Right atrium auricular region (tissue), 2 donors: ENCODE data around the gene FNDC10. TPM values are rescaled to one million over a fixed set of nuclear protein-coding genes. Genes with fewer than 3 reads are reported as not detected.

Experiments
- DNase-seq: peaks from one replicate; pipeline ENCODE4 v3.0.0-alpha.2; 2019; ENCODE audit warnings: low spot score
- H3K27ac ChIP-seq, 2 donors: fragments of 200-600 bp; sonication (generic); 1 replicate in 1 of 2; 2 replicates in 1 of 2; pipeline ENCODE4 v1.5.1; 2016 to 2019
- H3K27me3 ChIP-seq, 2 donors: fragments of 200-600 bp; sonication (generic); one replicate each; pipeline versions ENCODE4 v1.5.1 to v1.6.0; 2017 to 2019
- H3K36me3 ChIP-seq: fragments of 200-600 bp; sonication (generic); one replicate; pipeline ENCODE4 v1.5.1; 2016
- H3K4me1 ChIP-seq, 2 donors: fragments of 200-600 bp; sonication (generic); one replicate each; pipeline versions ENCODE4 v1.5.1 to v1.6.0; 2017 to 2019
- H3K4me3 ChIP-seq, 2 donors: fragments of 200-600 bp; sonication (generic); 1 replicate in 1 of 2; 2 replicates in 1 of 2; pipeline ENCODE4 v1.5.1; 2017 to 2019; ENCODE audit warnings: mild to moderate bottlenecking in 1 of 2, moderate library complexity in 1 of 2
- H3K9me3 ChIP-seq, 2 donors: fragments of 200-600 bp; sonication (generic); one replicate each; pipeline ENCODE4 v1.5.1; 2019
- CTCF ChIP-seq, 2 donors: fragments of 200-600 bp; sonication (generic); IDR thresholded peaks; one replicate each; pipeline ENCODE4 v1.5.1; 2019; ENCODE audit warnings: antibody characterized with exemption in 2 of 2
- total RNA-seq, 2 donors: library from RNA; depleted of rRNA; stranded (reverse); fragments of >200 nt; gene quantifications; one replicate each; pipeline ENCODE4 v1.1.0, GENCODE V29; 2016

FNDC10 gene
- total RNA-seq, 2 donors from 2014 or later: 2.5 to 2.7 TPM

- DNase-seq: no peak
- H3K27ac ChIP-seq: no peak overlapping the region
Observed at GRCh38 chr1:1609822-1610485, 10.0 kb upstream of the FNDC10 start.

GRCh38 chr1:1606232-1606631, 6.3 kb upstream of the FNDC10 start:
- Histone ChIP-seq H3K27me3 (no peaks in the 10 kb centered on the region), H3K4me1 (peaks cover 0 to 4% of the 10 kb centered on the region in 2 donors), H3K9me3 (no peaks in the 10 kb centered on the region), H3K36me3 (no peaks in the 10 kb centered on the region), H3K4me3 (no peak overlapping the region), H3K27ac (no peak overlapping the region)
- no peak for TF ChIP-seq CTCF (IDR thresholded peaks at IDR 0.05)
- DNase-seq: no peak

More at GRCh38 chr1:1609822-1610485, 10.0 kb upstream of the FNDC10 start:
- peaks cover 0 to 26% of the 10 kb centered on the region in 2 donors for H3K4me1 ChIP-seq
- H3K36me3 ChIP-seq: no peaks in the 10 kb centered on the region
- no peak for TF ChIP-seq CTCF (IDR thresholded peaks at IDR 0.05)
- H3K9me3 ChIP-seq: no peaks in the 10 kb centered on the region
- no peaks in the 10 kb centered on the region for H3K27me3 ChIP-seq
- H3K4me3 ChIP-seq: no peak overlapping the region

- no peaks in the 10 kb centered on the region for H3K27me3 ChIP-seq
- no peaks in the 10 kb centered on the region for H3K36me3 ChIP-seq
- no peak for TF ChIP-seq CTCF (IDR thresholded peaks at IDR 0.05)
- H3K4me3 ChIP-seq: no peak overlapping the region
- DNase-seq: no peak
- H3K4me1 ChIP-seq: peaks cover 0 to under 1% of the 10 kb centered on the region in 2 donors
- H3K9me3 ChIP-seq: no peaks in the 10 kb centered on the region
- no peak overlapping the region for H3K27ac ChIP-seq
Observed at GRCh38 chr1:1605724-1606123, 5.8 kb upstream of the FNDC10 start.

- H3K36me3 ChIP-seq: no peaks in the 10 kb centered on the region
- H3K27ac ChIP-seq: no peak overlapping the region
- no peaks in the 10 kb centered on the region for H3K27me3 ChIP-seq
- no peak for TF ChIP-seq CTCF (IDR thresholded peaks at IDR 0.05)
- peaks cover 0 to 6% of the 10 kb centered on the region in 2 donors for H3K4me1 ChIP-seq
- no peaks in the 10 kb centered on the region for H3K9me3 ChIP-seq
- DNase-seq: no peak
- no peak overlapping the region for H3K4me3 ChIP-seq
Observed at GRCh38 chr1:1605034-1605591, 5.2 kb upstream of the FNDC10 start.

GRCh38 chr1:1604374-1605033, 4.6 kb upstream of the FNDC10 start:
- Histone ChIP-seq H3K4me3 (no peak overlapping the region), H3K4me1 (peaks cover 0 to 7% of the 10 kb centered on the region in 2 donors), H3K9me3 (no peaks in the 10 kb centered on the region), H3K36me3 (no peaks in the 10 kb centered on the region), H3K27ac (no peak overlapping the region), H3K27me3 (no peaks in the 10 kb centered on the region)
- DNase-seq: no peak
- no peak for TF ChIP-seq CTCF (IDR thresholded peaks at IDR 0.05)
